ENCODE measurements around the gene MBNL1.

The MBNL1 gene

GRCh38 chr3:152301745-152302181, 33.0 kb downstream of the MBNL1 start:
- H3K9me2 ChIP-seq (replicated peaks; ENCODE audit: insufficient read depth, low read length) = no peaks in the 10 kb centered on the region
- peaks cover 65% of the 10 kb centered on the region for H4K20me1 ChIP-seq (ENCODE audit: insufficient read depth, low read length)
- H3K79me2 ChIP-seq (ENCODE audit: low read length) = peaks cover 100% of the 10 kb centered on the region
- no peaks in the 10 kb centered on the region for H3K9me3 ChIP-seq (replicated peaks; ENCODE audit: insufficient read depth, low read length)
- TF ChIP-seq EZH2phosphoT487 (IDR thresholded peaks at IDR 0.05; ENCODE audit: low read length) = no peak
- no peak for TF ChIP-seq CTCF (IDR thresholded peaks at IDR 0.05; ENCODE audit: low read length)
- no peak for TF ChIP-seq EZH2 (optimal IDR thresholded peaks at IDR 0.05; ENCODE audit: low read depth, low read length)
- peaks cover 8% of the 10 kb centered on the region; the same call in 1 of the 2 replicates for H3K36me3 ChIP-seq (replicated peaks; ENCODE audit: insufficient read depth, low read length)
- no peaks in the 10 kb centered on the region; the same call in 1 of the 2 replicates for H3F3A ChIP-seq (ENCODE audit: insufficient read depth, low read length)
- no peaks in the 10 kb centered on the region for H3K27me3 ChIP-seq (replicated peaks; ENCODE audit: insufficient read depth, low read length)
- no peak overlapping the region for H3K4me3 ChIP-seq (ENCODE audit: low read length)
- H2AFZ ChIP-seq (ENCODE audit: low read length) = no peak overlapping the region
- no peak overlapping the region for H3K9ac ChIP-seq (ENCODE audit: low read length)
- no peak overlapping the region for H3K27ac ChIP-seq (ENCODE audit: low read length)
- DNase-seq = no peak
- H3K4me1 ChIP-seq (ENCODE audit: low read length) = no peaks in the 10 kb centered on the region
- H3K4me2 ChIP-seq (ENCODE audit: low read depth, low read length) = no peak overlapping the region

- no peak for TF ChIP-seq EZH2phosphoT487 (IDR thresholded peaks at IDR 0.05; ENCODE audit: low read length)
- TF ChIP-seq EZH2 (optimal IDR thresholded peaks at IDR 0.05; ENCODE audit: low read depth, low read length) = no peak
- TF ChIP-seq CTCF (IDR thresholded peaks at IDR 0.05; ENCODE audit: low read length) = no peak
- H3K27ac ChIP-seq (ENCODE audit: low read length) = no peak overlapping the region
- no peak overlapping the region for H3K4me3 ChIP-seq (ENCODE audit: low read length)
- no peak for DNase-seq
- H3K9me3 ChIP-seq (replicated peaks; ENCODE audit: insufficient read depth, low read length) = no peaks in the 10 kb centered on the region
- no peaks in the 10 kb centered on the region for H3K27me3 ChIP-seq (replicated peaks; ENCODE audit: insufficient read depth, low read length)
- no peak overlapping the region for H2AFZ ChIP-seq (ENCODE audit: low read length)
- no peaks in the 10 kb centered on the region for H3K4me1 ChIP-seq (ENCODE audit: low read length)
- H4K20me1 ChIP-seq (ENCODE audit: insufficient read depth, low read length) = peaks cover 66% of the 10 kb centered on the region
- H3K4me2 ChIP-seq (ENCODE audit: low read depth, low read length) = no peak overlapping the region
- no peak overlapping the region for H3K9ac ChIP-seq (ENCODE audit: low read length)
- H3K9me2 ChIP-seq (replicated peaks; ENCODE audit: insufficient read depth, low read length) = no peaks in the 10 kb centered on the region
- peaks cover 15% of the 10 kb centered on the region; the same call in 1 of the 2 replicates for H3K36me3 ChIP-seq (replicated peaks; ENCODE audit: insufficient read depth, low read length)
- H3F3A ChIP-seq (ENCODE audit: insufficient read depth, low read length) = no peaks in the 10 kb centered on the region; the same call in 1 of the 2 replicates
- peaks cover 100% of the 10 kb centered on the region for H3K79me2 ChIP-seq (ENCODE audit: low read length)
Measured at GRCh38 chr3:152302521-152303021, 33.8 kb downstream of the MBNL1 start.

GRCh38 chr3:152304160-152304559, 35.4 kb downstream of the MBNL1 start:
- Histone ChIP-seq H3K27ac (ENCODE audit: low read length) (no peak overlapping the region), H4K20me1 (ENCODE audit: insufficient read depth, low read length) (peaks cover 56% of the 10 kb centered on the region), H3K79me2 (ENCODE audit: low read length) (peaks cover 100% of the 10 kb centered on the region), H3K9me3 (replicated peaks; ENCODE audit: insufficient read depth, low read length) (no peaks in the 10 kb centered on the region), H3K9ac (ENCODE audit: low read length) (no peak overlapping the region), H3K4me1 (ENCODE audit: low read length) (no peaks in the 10 kb centered on the region), H3F3A (ENCODE audit: insufficient read depth, low read length) (no peaks in the 10 kb centered on the region; the same call in 1 of the 2 replicates), H3K36me3 (replicated peaks; ENCODE audit: insufficient read depth, low read length) (peaks cover 15% of the 10 kb centered on the region; the same call in 1 of the 2 replicates), H3K4me2 (ENCODE audit: low read depth, low read length) (no peak overlapping the region), H2AFZ (ENCODE audit: low read length) (no peak overlapping the region), H3K27me3 (replicated peaks; ENCODE audit: insufficient read depth, low read length) (no peaks in the 10 kb centered on the region), H3K4me3 (ENCODE audit: low read length) (no peak overlapping the region), H3K9me2 (replicated peaks; ENCODE audit: insufficient read depth, low read length) (no peaks in the 10 kb centered on the region)
- DNase-seq = no peak
- no peak for TF ChIP-seq CTCF (IDR thresholded peaks at IDR 0.05; ENCODE audit: low read length)
- no peak for TF ChIP-seq EZH2phosphoT487 (IDR thresholded peaks at IDR 0.05; ENCODE audit: low read length)
- no peak for TF ChIP-seq EZH2 (optimal IDR thresholded peaks at IDR 0.05; ENCODE audit: low read depth, low read length)
